Gastrocnemius medialis (tissue), 4 donors: ENCODE results near the gene HNRNPU.

Source experiments
- CTCF ChIP-seq, 5 experiments: fragments of 450-650 bp in 3 of 5; fragments of 200-600 bp in 2 of 5; sonication (generic) in 2 of 5; IDR thresholded peaks in 4 of 5; conservative IDR thresholded peaks in 1 of 5; 1 replicate in 4 of 5; 2 replicates in 1 of 5; pipeline ENCODE4 v1.5.1; 2016 to 2019; ENCODE audit warnings: antibody characterized with exemption in 5 of 5, mild to moderate bottlenecking in 3 of 5, moderate library complexity in 3 of 5
- POLR2A ChIP-seq, 2 donors: fragments of 450-650 bp; IDR thresholded peaks; one replicate each; pipeline ENCODE4 v1.6.1; 2017; ENCODE audit warnings: antibody characterized with exemption in 2 of 2, mild to moderate bottlenecking in 2 of 2, moderate library complexity in 2 of 2

- TF ChIP-seq CTCF (IDR thresholded peaks at IDR 0.05 in 4 of 5, conservative IDR thresholded peaks at IDR 0.05 in 1 of 5): no peak
- no peak for TF ChIP-seq POLR2A (IDR thresholded peaks at IDR 0.05)
Observed at GRCh38 chr1:244846653-244847052, 17.7 kb downstream of the HNRNPU start.
